ENCODE measurements around the gene CFAP46.

The CFAP46 gene

DNA sequence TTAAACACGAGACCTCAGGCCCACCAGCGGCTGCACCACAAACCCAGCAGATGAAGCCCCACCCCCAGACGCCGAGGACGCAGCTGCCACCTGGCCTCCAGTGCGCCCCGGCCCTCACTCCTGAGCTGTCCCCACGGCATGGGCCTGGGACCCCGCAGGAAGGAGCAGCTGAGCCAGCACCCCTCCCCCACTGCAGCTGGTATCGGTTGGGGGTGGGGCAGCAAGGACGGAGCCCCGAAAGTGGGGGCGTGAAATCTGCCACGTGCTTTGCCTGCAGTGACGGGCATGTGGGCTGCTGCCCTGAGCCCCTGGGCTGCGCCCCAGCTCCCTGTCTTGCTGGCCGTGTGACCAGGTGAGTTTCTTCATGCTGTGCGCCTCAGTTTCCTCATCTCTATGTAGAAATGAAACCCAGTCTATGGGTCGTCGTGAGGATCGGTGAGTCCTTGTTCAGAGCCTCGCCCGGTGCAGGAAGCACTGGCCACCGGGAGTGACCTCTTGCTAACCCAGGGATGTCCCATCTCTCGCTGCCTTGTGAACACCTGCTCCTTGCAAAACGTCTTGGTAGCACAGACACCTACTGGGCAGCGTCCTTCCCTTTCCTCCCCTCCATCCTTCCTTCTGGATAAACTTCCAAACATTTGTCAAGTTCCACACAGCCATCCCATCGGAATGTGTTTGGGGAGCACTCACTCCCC lies 32.0 kb downstream of the CFAP46 start:
- Histone ChIP-seq H3K4ac (ENCODE audit: low read depth in 1 of 2, low read length in 2 of 2) (no peak overlapping the region), H3K4me3 (ENCODE audit: insufficient read depth in 1 of 2, low read depth in 1 of 2, low read length in 2 of 2) (no peak overlapping the region), H3K79me1 (replicated peaks; ENCODE audit: low read length, poor library complexity, severe bottlenecking) (no peaks in the 10 kb centered on the region), H2BK12ac (ENCODE audit: low read length in 2 of 2) (no peak overlapping the region), H3K4me2 (ENCODE audit: low read length, poor library complexity, severe bottlenecking) (no peak overlapping the region), H3K9ac (ENCODE audit: low read length) (no peak overlapping the region), H2BK15ac (ENCODE audit: low read depth, poor library complexity, severe bottlenecking) (no peak overlapping the region), H3K14ac (ENCODE audit: low read length in 2 of 2) (no peak overlapping the region), H3K18ac (ENCODE audit: low read depth in 1 of 2, low read length in 2 of 2) (no peak overlapping the region), H2AK5ac (ENCODE audit: low read length, severe bottlenecking) (no peak overlapping the region), H3K9me3 (ENCODE audit: control insufficient read depth, low read length) (peaks cover 3% of the 10 kb centered on the region), H3K36me3 (ENCODE audit: control insufficient read depth in 1 of 2, insufficient read depth in 2 of 2, low read depth in 1 of 2, low read length in 2 of 2) (no peaks in the 10 kb centered on the region), H2BK5ac (ENCODE audit: low read depth, low read length, poor library complexity, severe bottlenecking) (no peak overlapping the region), H3K27ac (ENCODE audit: low read length, poor library complexity, severe bottlenecking) (no peak overlapping the region), H2AFZ (ENCODE audit: low read depth, low read length) (no peak overlapping the region), H3K23ac (ENCODE audit: low read length in 2 of 2) (no peak overlapping the region), H4K91ac (ENCODE audit: low read length) (no peak overlapping the region), H4K8ac (ENCODE audit: low read length) (no peak overlapping the region), H2BK120ac (ENCODE audit: low read depth, low read length) (no peak overlapping the region), H3K27me3 (ENCODE audit: control insufficient read depth in 1 of 2, insufficient read depth in 1 of 2, low read length in 2 of 2) (peaks cover 5 to 25% of the 10 kb centered on the region in 2 experiments), H3K4me1 (ENCODE audit: control insufficient read depth, insufficient read depth, low read depth, low read length) (peaks cover 4% of the 10 kb centered on the region)
- no peak for DNase-seq
- WGBS = 89% methylated on average over 28 of the region's 28 CpGs

DNA sequence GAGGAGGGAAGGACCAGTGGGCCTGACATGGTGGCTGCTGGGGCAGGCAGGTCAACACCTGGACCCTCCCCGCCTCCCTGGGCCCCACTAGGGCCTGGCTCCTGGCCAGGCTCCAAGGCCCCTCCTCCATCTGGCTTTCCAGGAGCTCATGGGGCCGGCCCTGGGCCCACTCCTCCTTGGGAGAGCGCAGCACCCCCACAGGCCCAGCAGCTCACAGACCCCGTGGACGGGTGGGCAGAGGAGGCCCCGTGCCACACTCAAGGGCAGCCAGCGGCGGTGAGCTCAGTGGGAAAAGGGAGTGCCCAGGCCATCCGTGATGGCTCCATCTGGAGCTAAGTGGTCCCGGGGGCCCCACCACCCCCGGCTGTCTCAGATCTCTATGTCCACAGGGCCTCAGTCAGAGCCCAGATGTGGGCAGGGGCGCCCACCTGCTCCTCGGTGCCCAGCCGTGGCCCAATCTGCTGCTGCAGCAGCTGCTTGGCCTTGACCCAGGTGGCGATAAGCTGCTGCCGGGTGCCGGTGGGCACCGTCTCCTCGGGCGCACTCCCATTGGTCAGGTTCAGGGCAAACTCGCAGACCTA lies 32.8 kb downstream of the CFAP46 start:
- Histone ChIP-seq H4K8ac (ENCODE audit: low read length) (no peak overlapping the region), H2BK12ac (ENCODE audit: low read length in 2 of 2) (no peak overlapping the region), H4K91ac (ENCODE audit: low read length) (no peak overlapping the region), H2AK5ac (ENCODE audit: low read length, severe bottlenecking) (no peak overlapping the region), H3K4me3 (ENCODE audit: insufficient read depth in 1 of 2, low read depth in 1 of 2, low read length in 2 of 2) (no peak overlapping the region), H3K4me2 (ENCODE audit: low read length, poor library complexity, severe bottlenecking) (no peak overlapping the region), H2BK5ac (ENCODE audit: low read depth, low read length, poor library complexity, severe bottlenecking) (no peak overlapping the region), H3K27ac (ENCODE audit: low read length, poor library complexity, severe bottlenecking) (no peak overlapping the region), H2BK120ac (ENCODE audit: low read depth, low read length) (no peak overlapping the region), H3K18ac (ENCODE audit: low read depth in 1 of 2, low read length in 2 of 2) (no peak overlapping the region), H3K9ac (ENCODE audit: low read length) (no peak overlapping the region), H3K36me3 (ENCODE audit: control insufficient read depth in 1 of 2, insufficient read depth in 2 of 2, low read depth in 1 of 2, low read length in 2 of 2) (no peaks in the 10 kb centered on the region), H3K23ac (ENCODE audit: low read length in 2 of 2) (no peak overlapping the region), H3K79me1 (replicated peaks; ENCODE audit: low read length, poor library complexity, severe bottlenecking) (no peaks in the 10 kb centered on the region), H3K4me1 (ENCODE audit: control insufficient read depth, insufficient read depth, low read depth, low read length) (peaks cover 4% of the 10 kb centered on the region), H3K4ac (ENCODE audit: low read depth in 1 of 2, low read length in 2 of 2) (no peak overlapping the region), H2BK15ac (ENCODE audit: low read depth, poor library complexity, severe bottlenecking) (no peak overlapping the region), H2AFZ (ENCODE audit: low read depth, low read length) (no peak overlapping the region), H3K27me3 (ENCODE audit: control insufficient read depth in 1 of 2, insufficient read depth in 1 of 2, low read length in 2 of 2) (peaks cover 5 to 30% of the 10 kb centered on the region in 2 experiments), H3K9me3 (ENCODE audit: control insufficient read depth, low read length) (peaks cover 7% of the 10 kb centered on the region), H3K14ac (ENCODE audit: low read length in 2 of 2) (no peak overlapping the region)
- 91% methylated on average over 21 of the region's 21 CpGs for WGBS
- no peak for DNase-seq

DNA sequence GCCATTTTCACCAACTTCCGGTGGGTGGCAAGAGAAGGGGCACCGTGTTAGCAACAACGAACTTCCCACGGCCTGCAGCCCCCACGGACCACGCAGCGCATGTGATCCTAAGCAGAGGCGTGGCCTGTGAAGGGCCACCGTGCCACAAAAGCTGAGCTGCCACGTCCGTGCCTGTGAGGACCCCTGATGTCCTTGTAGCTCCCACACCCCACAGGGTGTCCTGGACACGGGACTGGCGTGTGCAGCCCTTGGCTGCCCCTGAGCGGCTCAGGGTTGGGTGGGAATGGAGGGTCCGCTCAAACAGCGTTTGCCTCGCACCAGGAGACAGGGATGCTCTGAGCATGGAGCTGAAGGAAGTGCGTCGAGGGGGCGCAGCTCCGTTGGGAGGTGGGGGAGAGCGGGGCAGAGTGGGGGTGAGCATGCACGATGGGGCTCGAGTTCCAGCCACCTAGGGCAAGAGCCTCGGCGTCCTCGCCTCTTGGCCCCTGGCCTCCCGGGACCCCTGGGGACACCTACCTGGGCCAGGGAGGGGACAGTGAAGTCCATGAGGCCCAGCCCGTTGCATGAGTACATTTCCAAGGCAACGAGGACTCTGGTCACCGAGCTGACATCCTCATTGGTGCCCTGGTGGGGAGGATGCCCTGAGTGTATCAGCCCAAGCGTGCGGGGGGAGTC lies 33.6 kb downstream of the CFAP46 start:
- H2BK12ac ChIP-seq (ENCODE audit: low read length in 2 of 2) = no peak overlapping the region
- peaks cover 7% of the 10 kb centered on the region for H3K9me3 ChIP-seq (ENCODE audit: control insufficient read depth, low read length)
- no peak overlapping the region for H2BK120ac ChIP-seq (ENCODE audit: low read depth, low read length)

DNA sequence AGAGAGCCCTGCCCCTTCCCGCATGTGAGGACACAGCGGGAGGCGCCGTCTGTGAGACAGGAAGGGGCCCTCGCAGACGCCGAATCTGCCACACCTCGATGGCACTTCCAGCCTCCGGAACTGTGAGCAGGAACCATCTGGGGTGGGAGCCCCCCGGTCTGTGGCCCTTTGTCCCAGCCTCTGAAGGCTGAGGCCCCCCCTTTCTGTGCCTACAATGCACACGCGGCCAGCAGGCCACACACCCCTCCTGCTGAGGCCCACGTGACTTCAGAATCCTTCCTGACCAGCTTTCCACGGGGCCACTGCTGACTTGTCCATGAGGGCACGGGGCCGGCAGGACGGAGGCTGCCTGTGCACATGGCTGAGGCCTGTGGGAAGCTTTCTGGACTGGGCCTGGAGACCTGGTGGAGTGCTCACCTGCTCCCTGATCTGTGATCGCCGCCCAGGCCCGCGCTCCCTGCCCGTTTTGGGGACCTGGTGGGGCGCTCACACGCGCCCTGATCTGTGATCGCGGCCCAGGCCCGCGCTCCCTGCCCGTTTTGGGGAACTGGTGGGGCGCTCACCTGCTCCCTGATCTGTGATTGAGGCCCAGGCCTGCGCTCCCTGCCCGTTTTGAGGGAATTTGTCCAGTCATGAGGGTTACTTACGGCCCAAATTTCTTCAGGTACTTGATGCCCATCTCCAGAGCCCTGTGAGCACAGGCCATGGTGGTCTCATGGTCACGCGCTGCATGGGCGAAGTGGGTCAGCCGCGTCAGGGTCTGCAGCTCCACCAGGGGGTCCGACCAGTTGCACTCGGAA lies 34.3 kb downstream of the CFAP46 start:
- Histone ChIP-seq H3K4me3 (ENCODE audit: insufficient read depth in 1 of 2, low read depth in 1 of 2, low read length in 2 of 2) (no peak overlapping the region), H3K27ac (ENCODE audit: low read length, poor library complexity, severe bottlenecking) (no peak overlapping the region), H4K8ac (ENCODE audit: low read length) (no peak overlapping the region), H2AK5ac (ENCODE audit: low read length, severe bottlenecking) (no peak overlapping the region), H2BK5ac (ENCODE audit: low read depth, low read length, poor library complexity, severe bottlenecking) (no peak overlapping the region), H4K91ac (ENCODE audit: low read length) (no peak overlapping the region), H3K14ac (ENCODE audit: low read length in 2 of 2) (no peak overlapping the region), H2BK12ac (ENCODE audit: low read length in 2 of 2) (no peak overlapping the region), H2AFZ (ENCODE audit: low read depth, low read length) (no peak overlapping the region), H3K4me2 (ENCODE audit: low read length, poor library complexity, severe bottlenecking) (no peak overlapping the region), H3K4ac (ENCODE audit: low read depth in 1 of 2, low read length in 2 of 2) (no peak overlapping the region), H3K27me3 (ENCODE audit: control insufficient read depth in 1 of 2, insufficient read depth in 1 of 2, low read length in 2 of 2) (peaks cover 10 to 28% of the 10 kb centered on the region in 2 experiments), H3K4me1 (ENCODE audit: control insufficient read depth, insufficient read depth, low read depth, low read length) (peaks cover 5% of the 10 kb centered on the region), H3K36me3 (ENCODE audit: control insufficient read depth in 1 of 2, insufficient read depth in 2 of 2, low read depth in 1 of 2, low read length in 2 of 2) (no peaks in the 10 kb centered on the region), H3K18ac (ENCODE audit: low read depth in 1 of 2, low read length in 2 of 2) (no peak overlapping the region), H3K23ac (ENCODE audit: low read length in 2 of 2) (no peak overlapping the region), H3K9me3 (ENCODE audit: control insufficient read depth, low read length) (peaks cover 7% of the 10 kb centered on the region), H2BK15ac (ENCODE audit: low read depth, poor library complexity, severe bottlenecking) (no peak overlapping the region), H3K9ac (ENCODE audit: low read length) (no peak overlapping the region), H3K79me1 (replicated peaks; ENCODE audit: low read length, poor library complexity, severe bottlenecking) (no peaks in the 10 kb centered on the region), H2BK120ac (ENCODE audit: low read depth, low read length) (no peak overlapping the region)
- no peak for DNase-seq
- WGBS = 90% methylated on average over 41 of the region's 41 CpGs

More for the DNA sequence above, 33.6 kb downstream of the CFAP46 start:
- 93% methylated on average over 33 of the region's 33 CpGs for WGBS
- Histone ChIP-seq H3K18ac (ENCODE audit: low read depth in 1 of 2, low read length in 2 of 2) (no peak overlapping the region), H4K91ac (ENCODE audit: low read length) (no peak overlapping the region), H2BK15ac (ENCODE audit: low read depth, poor library complexity, severe bottlenecking) (no peak overlapping the region), H3K36me3 (ENCODE audit: control insufficient read depth in 1 of 2, insufficient read depth in 2 of 2, low read depth in 1 of 2, low read length in 2 of 2) (no peaks in the 10 kb centered on the region), H3K27ac (ENCODE audit: low read length, poor library complexity, severe bottlenecking) (no peak overlapping the region), H3K14ac (ENCODE audit: low read length in 2 of 2) (no peak overlapping the region), H3K4ac (ENCODE audit: low read depth in 1 of 2, low read length in 2 of 2) (no peak overlapping the region), H3K4me3 (ENCODE audit: insufficient read depth in 1 of 2, low read depth in 1 of 2, low read length in 2 of 2) (no peak overlapping the region), H2AK5ac (ENCODE audit: low read length, severe bottlenecking) (no peak overlapping the region), H3K4me1 (ENCODE audit: control insufficient read depth, insufficient read depth, low read depth, low read length) (peaks cover 5% of the 10 kb centered on the region), H3K23ac (ENCODE audit: low read length in 2 of 2) (no peak overlapping the region), H3K79me1 (replicated peaks; ENCODE audit: low read length, poor library complexity, severe bottlenecking) (no peaks in the 10 kb centered on the region), H3K27me3 (ENCODE audit: control insufficient read depth in 1 of 2, insufficient read depth in 1 of 2, low read length in 2 of 2) (peaks cover 10 to 30% of the 10 kb centered on the region in 2 experiments), H3K9ac (ENCODE audit: low read length) (no peak overlapping the region), H4K8ac (ENCODE audit: low read length) (peak overlapping the region; percentile 42), H2AFZ (ENCODE audit: low read depth, low read length) (no peak overlapping the region), H2BK5ac (ENCODE audit: low read depth, low read length, poor library complexity, severe bottlenecking) (no peak overlapping the region), H3K4me2 (ENCODE audit: low read length, poor library complexity, severe bottlenecking) (no peak overlapping the region)
- DNase-seq = no peak

Data from mesenchymal stem cell (in vitro differentiated cells and primary cell).